T-helper 2 cell treated with Interferon-gamma antibody and Interleukin-4, amounts not matched to agents 5 μg/mL and 100 μg/mL, for 36 hours (primary cell): Measurements from ENCODE around the gene RGS17.

Experiments
- DNase-seq: peaks from one replicate; pipeline ENCODE4 v3.0.0; 2021; ENCODE audit warnings: low spot score
- H3K27ac Mint-ChIP-seq: one replicate; pipeline ENCODE4 v1.8.0; 2021; ENCODE audit warnings: mild to moderate bottlenecking, mixed read lengths
- H3K27me3 Mint-ChIP-seq: one replicate; pipeline ENCODE4 v1.8.0; 2021; ENCODE audit warnings: low read depth, mixed read lengths
- H3K36me3 Mint-ChIP-seq: one replicate; pipeline ENCODE4 v1.8.0; 2021; ENCODE audit warnings: low read depth, mixed read lengths
- H3K4me1 Mint-ChIP-seq: one replicate; pipeline ENCODE4 v1.8.0; 2021; ENCODE audit warnings: low read depth, mixed read lengths
- H3K4me3 Mint-ChIP-seq: one replicate; pipeline ENCODE4 v1.8.0; 2022; ENCODE audit warnings: mild to moderate bottlenecking, moderate library complexity, mixed read lengths
- H3K9me3 Mint-ChIP-seq: one replicate; pipeline ENCODE4 v1.8.0; 2021; ENCODE audit warnings: mixed read lengths

Gene RGS17, protein sequence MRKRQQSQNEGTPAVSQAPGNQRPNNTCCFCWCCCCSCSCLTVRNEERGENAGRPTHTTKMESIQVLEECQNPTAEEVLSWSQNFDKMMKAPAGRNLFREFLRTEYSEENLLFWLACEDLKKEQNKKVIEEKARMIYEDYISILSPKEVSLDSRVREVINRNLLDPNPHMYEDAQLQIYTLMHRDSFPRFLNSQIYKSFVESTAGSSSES

DNA sequence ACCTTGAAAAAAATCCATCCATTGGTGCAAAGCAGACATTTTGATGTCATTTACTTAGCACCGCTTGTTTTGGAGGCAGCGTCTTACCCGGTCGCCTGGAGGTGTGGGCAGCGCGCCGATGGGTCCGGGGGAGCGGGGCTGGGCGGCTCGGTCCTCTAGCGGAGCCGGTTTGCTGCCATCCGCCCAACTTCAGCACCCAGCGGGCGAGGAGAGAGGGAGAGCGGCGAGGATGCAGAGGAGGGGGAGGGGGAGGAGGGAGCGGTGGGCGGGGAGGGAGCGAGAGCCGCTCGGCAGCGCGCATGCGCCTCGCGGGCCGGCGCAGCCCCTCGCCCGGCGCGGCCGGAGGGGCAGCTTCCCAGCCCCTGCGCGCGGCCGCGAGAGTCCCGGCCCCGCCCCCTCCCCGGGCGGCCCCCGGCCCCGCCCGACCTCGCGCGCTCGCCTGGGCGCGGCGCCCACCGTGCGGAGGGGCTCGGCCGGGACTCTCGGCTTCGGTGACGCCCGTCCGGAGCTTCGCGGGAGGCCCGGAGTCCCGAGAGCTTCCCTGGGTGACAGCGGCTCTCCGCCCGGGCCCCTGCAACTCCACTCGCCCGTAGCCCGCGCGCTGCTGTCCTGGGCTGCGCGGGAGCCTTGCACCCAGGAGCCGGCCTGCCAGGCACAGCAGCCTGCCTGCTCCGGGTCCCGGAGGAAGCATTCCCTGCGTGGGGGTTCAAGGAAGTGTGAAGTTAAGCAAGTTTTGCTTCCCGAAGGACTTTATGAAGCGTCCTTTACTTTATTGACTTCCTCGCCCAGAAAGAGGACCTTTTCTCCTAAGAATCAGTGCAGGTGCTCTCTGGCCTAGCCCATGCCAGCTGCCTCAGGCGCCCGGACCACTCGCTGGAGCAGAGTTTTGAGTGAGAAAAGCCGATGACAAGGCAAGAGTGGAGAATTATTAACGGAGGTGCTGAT, at the start of gene RGS17:
TSS of gene RGS17 (minus strand) at position 246 of the 945 bp plus-strand sequence. CDS start 87,264 bp downstream, outside the sequence.
- no peaks in the 10 kb centered on the region for H3K36me3 Mint-ChIP-seq
- DNase-seq = no peak
- peaks cover 10% of the 10 kb centered on the region for H3K4me1 Mint-ChIP-seq
- peaks cover 44% of the 10 kb centered on the region for H3K27me3 Mint-ChIP-seq
- H3K27ac Mint-ChIP-seq = no peak within 1 kb of the TSS
- H3K4me3 Mint-ChIP-seq = peak within 1 kb of the TSS; percentile 77
- H3K9me3 Mint-ChIP-seq = no peaks in the 10 kb centered on the region

DNA sequence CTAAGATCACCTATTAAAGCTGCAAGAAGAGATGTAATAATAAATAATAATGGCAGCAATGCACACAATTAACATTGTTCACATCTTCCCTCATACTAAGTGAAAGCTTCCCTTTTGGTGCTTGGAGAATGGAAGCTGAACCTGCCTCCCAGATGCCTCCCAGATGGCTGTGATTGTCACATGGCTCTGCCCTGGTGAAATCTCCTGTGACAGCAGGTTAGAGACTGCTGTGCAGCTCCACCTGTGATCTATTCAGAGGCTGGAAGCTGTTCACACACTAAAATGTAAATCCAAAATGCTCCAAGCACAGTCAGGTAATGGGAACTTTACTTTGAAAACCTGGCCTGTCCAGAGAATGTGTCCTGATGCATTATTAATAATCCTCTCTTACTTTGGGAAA, 41.7 kb upstream of the RGS17 start:
- no peak overlapping the region for H3K27ac Mint-ChIP-seq
- DNase-seq = no peak
- no peak overlapping the region for H3K4me3 Mint-ChIP-seq
- H3K27me3 Mint-ChIP-seq = no peaks in the 10 kb centered on the region
- no peaks in the 10 kb centered on the region for H3K9me3 Mint-ChIP-seq
- H3K4me1 Mint-ChIP-seq = no peaks in the 10 kb centered on the region
- H3K36me3 Mint-ChIP-seq = no peaks in the 10 kb centered on the region

DNA sequence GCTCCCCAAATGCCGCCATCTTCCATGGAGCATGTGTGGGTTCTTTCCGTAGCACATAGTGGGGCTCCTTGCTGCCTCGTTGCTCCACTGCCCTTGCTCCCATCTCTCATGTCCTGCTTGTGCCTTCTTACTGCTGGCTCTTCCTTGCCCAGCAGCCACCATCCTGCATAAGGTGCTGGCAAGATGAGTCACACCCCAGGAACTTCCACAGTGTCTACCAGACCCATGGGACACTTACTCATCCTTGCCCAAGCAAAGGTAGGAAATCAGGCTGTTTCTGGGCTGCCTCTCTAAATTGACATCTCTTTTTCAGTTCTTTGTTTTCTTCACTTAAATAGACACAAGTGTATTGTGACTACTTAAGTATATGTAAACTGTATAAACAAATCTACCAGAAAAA, 39.4 kb upstream of the RGS17 start:
- Mint-ChIP-seq H3K4me1 (no peaks in the 10 kb centered on the region), H3K27ac (no peak overlapping the region), H3K4me3 (no peak overlapping the region), H3K27me3 (no peaks in the 10 kb centered on the region), H3K9me3 (no peaks in the 10 kb centered on the region), H3K36me3 (no peaks in the 10 kb centered on the region)
- DNase-seq = no peak

DNA sequence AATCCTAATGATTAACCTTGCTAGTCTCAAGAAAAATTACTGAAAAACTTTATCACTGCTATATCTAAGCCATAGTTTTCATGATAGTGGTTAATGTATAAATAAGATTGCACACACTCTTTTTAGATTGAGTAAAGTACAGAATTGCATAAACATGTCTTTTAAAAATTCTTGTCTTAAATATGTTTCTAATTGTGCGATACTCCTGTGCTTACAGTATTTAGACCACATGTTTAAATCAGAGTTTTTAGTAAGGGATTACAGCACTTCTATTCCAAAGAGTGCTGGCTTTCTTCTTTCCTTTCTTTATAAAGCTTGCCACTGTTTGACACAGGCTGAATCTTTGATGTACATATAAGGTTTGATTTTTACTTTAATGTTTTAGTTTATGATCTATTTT, 36.8 kb upstream of the RGS17 start:
- DNase-seq = no peak
- H3K36me3 Mint-ChIP-seq = no peaks in the 10 kb centered on the region
- no peaks in the 10 kb centered on the region for H3K27me3 Mint-ChIP-seq
- H3K4me3 Mint-ChIP-seq = no peak overlapping the region
- no peaks in the 10 kb centered on the region for H3K4me1 Mint-ChIP-seq
- H3K27ac Mint-ChIP-seq = no peak overlapping the region
- H3K9me3 Mint-ChIP-seq = no peaks in the 10 kb centered on the region

DNA sequence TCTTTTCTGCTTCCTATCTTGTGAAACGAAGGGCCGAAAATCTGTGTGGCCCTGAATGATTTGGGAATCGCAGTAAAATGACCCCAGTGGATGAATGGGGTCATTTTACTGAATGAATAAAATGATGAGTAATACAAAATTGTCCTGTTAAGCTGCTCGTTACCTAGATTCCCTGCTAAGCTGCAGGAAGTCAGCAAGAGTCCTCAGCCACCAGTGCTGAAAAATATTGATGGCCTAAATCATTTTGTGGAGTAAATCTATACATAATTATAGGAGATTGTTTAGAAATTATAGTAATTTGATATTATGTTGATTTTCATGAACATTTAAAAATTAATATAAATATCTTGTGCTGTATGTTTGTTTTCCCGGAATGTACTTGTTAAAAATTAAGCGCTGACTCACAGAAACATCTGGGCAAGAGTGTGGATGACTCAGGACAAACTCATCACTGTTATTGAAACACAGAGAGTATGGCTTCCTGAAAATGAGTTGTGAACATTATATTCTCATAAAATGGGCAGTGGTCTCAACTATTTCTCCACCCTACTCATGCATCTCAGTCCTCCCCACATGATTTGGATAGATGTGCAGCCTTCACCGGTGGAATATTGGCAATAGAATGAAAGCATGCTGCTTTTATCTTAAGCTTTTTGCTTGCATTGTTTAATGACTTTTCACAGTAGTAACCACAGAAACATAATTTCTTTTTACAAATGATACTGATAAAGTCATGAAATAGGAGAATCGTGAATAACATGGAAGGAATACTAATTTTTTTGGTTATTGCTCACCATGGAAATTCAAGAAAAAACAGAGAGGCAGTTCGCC, 36.2 kb upstream of the RGS17 start:
- Mint-ChIP-seq H3K27me3 (no peaks in the 10 kb centered on the region), H3K36me3 (no peaks in the 10 kb centered on the region), H3K4me3 (no peak overlapping the region), H3K27ac (no peak overlapping the region), H3K9me3 (no peaks in the 10 kb centered on the region), H3K4me1 (no peaks in the 10 kb centered on the region)
- no peak for DNase-seq

DNA sequence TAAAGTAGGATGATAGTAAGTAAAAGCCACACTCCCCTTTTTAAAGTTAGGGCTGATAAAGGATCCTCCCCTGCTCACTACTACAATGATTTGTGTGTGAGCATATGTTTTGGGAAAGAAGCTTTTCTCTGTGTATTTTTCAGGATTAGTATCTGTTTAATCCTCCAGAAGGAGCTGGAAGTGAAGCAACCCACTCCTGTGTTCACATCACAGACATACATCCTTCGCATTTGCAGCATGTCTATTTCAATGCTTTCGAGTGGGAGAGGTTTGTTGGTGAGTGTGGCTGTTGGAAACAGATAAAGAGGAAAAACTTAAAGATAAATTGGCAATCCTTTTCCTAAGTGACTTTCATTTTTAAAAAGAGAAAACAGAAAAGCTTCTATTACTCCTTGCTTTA, 31.6 kb upstream of the RGS17 start:
- Mint-ChIP-seq H3K4me1 (no peaks in the 10 kb centered on the region), H3K27ac (no peak overlapping the region), H3K36me3 (no peaks in the 10 kb centered on the region), H3K4me3 (no peak overlapping the region), H3K27me3 (no peaks in the 10 kb centered on the region), H3K9me3 (no peaks in the 10 kb centered on the region)
- DNase-seq = no peak

DNA sequence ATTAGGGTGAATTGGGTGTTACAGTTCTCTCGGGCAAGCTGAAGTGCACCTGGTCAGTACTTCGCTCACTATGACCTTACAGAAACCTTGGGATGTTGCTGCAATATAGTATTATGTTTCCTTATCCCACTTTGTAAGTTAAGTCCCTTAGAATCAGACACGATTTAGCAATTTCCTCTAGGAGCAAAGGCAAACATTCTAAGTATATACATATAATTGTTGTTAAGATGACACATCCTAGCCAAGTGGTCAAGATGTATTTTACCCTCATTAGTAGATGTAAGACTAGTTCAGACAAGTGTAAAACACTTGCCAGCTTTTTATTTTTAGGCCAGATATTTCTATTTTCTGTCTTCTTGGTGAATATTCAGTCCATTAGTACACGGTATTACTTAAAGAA, 31.1 kb upstream of the RGS17 start:
- Mint-ChIP-seq H3K36me3 (no peaks in the 10 kb centered on the region), H3K4me1 (no peaks in the 10 kb centered on the region), H3K4me3 (no peak overlapping the region), H3K27me3 (no peaks in the 10 kb centered on the region), H3K27ac (no peak overlapping the region), H3K9me3 (no peaks in the 10 kb centered on the region)
- DNase-seq = no peak

DNA sequence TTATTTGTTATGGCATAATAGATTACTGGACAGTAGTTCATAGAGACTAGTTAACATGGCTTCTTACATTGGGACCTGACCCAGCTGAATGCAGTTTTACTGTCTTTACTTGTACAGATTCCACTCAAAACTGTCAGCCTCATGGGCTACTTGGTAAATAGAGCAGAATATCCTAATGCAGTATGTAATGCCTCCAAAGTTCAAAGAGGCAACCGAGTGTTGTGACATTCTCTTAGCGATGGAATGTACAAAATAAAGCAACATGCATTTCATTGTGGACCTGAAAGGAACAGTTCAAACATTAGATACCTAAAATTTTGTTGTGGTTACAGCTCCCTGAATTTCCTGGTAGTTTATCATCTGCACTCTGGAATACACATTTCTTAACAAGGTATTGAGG, 29.1 kb upstream of the RGS17 start:
- no peak for DNase-seq
- Mint-ChIP-seq H3K27ac (no peak overlapping the region), H3K4me1 (no peaks in the 10 kb centered on the region), H3K27me3 (no peaks in the 10 kb centered on the region), H3K4me3 (no peak overlapping the region), H3K9me3 (no peaks in the 10 kb centered on the region), H3K36me3 (no peaks in the 10 kb centered on the region)

DNA sequence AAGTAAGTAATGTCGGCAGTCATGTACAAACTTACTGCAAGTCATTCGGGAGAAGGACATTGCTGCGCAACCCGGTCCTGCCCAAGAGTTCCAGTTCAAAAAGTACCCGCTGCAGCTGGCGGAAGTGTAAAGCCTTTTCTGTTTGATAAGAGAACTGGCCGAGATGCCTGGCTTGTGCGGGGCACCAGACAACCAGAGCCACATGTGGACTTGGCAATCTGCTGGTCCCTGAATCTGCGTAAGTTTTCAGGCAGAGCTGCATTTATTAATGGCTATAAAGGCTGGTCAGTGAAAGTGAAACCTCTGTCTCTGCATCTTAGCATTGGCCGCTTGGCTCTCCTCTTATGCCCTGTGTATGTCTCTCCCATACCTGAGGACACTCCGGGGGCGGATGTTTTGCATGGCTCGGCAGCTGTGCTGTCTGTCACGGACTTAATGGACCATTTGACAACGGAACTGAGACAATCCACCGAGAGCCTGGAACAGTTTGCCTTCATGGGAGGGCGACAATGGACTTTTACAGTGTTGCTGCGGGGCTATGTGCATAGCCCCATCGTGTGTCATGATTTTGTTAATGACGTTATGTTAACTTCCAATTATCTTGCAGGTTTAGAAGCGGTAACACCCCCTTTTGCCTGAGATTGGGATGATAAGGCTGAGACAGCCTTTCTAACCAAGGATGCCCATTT, 19.8 kb upstream of the RGS17 start:
- H3K27me3 Mint-ChIP-seq = no peaks in the 10 kb centered on the region
- no peaks in the 10 kb centered on the region for H3K9me3 Mint-ChIP-seq
- no peak overlapping the region for H3K4me3 Mint-ChIP-seq
- no peak overlapping the region for H3K27ac Mint-ChIP-seq
- H3K4me1 Mint-ChIP-seq = no peaks in the 10 kb centered on the region
- no peak for DNase-seq
- no peaks in the 10 kb centered on the region for H3K36me3 Mint-ChIP-seq

DNA sequence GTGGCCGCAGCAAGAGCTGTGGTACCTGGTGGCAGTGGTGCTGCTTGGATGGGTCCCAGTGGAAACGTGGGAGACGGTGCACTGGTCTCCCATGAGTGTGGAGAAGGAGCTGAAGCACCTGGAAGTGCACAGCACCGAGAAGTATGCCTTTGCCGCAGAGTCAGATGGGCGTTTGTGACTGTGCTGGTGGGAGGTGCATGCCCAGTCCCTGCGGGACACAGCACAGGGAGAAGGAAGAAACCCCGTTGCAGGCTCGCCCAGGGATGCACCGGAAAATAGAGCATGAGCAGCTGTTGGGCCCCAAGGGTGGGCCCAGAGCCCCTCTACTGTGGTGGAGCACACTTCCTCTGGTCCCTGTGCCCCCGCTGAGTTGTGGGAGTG, 19.3 kb upstream of the RGS17 start:
- Mint-ChIP-seq H3K9me3 (no peaks in the 10 kb centered on the region), H3K36me3 (no peaks in the 10 kb centered on the region), H3K4me1 (no peaks in the 10 kb centered on the region), H3K27ac (no peak overlapping the region), H3K4me3 (no peak overlapping the region), H3K27me3 (no peaks in the 10 kb centered on the region)
- DNase-seq = no peak

DNA sequence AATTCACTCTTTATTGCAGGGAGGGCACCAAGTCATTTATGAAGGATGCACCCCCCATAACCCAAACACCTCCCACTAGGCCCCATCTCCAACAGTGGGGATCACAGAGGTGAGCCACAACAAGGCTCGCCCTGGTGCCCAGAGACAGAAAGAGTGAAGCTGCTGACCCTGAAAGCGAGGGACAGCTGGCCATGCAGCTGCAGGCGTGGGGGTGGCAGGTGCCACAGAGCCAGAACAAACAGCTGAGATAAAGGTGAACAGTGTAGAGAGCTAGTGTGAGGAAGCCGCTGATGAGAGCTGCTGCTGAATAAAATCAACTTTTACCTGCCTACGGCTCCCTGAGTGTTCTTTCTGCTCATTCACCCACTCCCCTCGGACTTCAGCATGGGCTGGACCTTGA, 18.8 kb upstream of the RGS17 start:
- DNase-seq = no peak
- Mint-ChIP-seq H3K9me3 (no peaks in the 10 kb centered on the region), H3K36me3 (no peaks in the 10 kb centered on the region), H3K27ac (no peak overlapping the region), H3K4me3 (no peak overlapping the region), H3K27me3 (no peaks in the 10 kb centered on the region), H3K4me1 (no peaks in the 10 kb centered on the region)

DNA sequence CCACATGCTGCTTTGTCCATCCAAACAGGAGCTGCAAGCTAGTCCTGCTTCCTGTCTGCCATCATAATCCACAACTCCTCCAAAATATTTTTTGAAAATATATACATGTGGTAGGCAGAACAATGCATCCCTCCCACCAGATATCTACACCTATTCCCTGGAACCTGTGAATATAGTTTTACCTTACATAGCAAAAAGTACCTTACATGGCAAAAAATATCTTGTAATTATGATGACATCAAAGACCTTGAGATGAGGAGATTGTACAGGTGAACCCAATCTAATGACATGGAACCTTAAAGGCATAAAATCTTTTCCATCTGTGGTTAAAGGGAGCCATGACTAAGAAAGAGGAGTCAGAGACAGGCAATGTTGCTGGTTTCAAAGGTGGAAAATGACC, 15.3 kb upstream of the RGS17 start:
- H3K27me3 Mint-ChIP-seq = no peaks in the 10 kb centered on the region
- no peak for DNase-seq
- H3K4me1 Mint-ChIP-seq = no peaks in the 10 kb centered on the region
- H3K4me3 Mint-ChIP-seq = no peak overlapping the region
- no peaks in the 10 kb centered on the region for H3K36me3 Mint-ChIP-seq
- no peaks in the 10 kb centered on the region for H3K9me3 Mint-ChIP-seq
- no peak overlapping the region for H3K27ac Mint-ChIP-seq

DNA sequence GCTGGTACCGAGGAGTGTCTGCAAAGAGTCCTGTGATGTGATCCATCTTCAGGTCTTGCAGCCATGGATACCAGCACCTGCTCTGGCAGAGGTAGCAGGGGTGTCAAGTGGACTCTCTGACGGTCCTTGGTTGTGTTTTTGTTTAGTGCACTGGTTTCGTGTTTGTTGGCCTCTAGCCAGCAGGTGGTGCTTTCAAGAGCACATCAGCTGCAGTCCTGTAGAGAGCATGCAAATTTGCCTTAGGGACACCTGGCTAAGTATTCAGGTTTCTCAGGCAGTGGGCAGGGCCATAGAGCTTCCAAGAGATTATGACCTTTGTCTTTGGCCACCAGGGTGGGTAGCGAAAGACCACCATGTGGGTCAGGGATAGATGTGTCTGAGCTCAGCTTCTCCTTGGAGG, 14.5 kb upstream of the RGS17 start:
- no peak for DNase-seq
- Mint-ChIP-seq H3K9me3 (no peaks in the 10 kb centered on the region), H3K27me3 (no peaks in the 10 kb centered on the region), H3K27ac (no peak overlapping the region), H3K36me3 (no peaks in the 10 kb centered on the region), H3K4me1 (no peaks in the 10 kb centered on the region), H3K4me3 (no peak overlapping the region)
